ENCODE results near the gene TPRN. TPM values are rescaled to one million over a fixed set of nuclear protein-coding genes. Genes with fewer than 3 reads are reported as not detected.

TPRN gene
- total RNA-seq, 1 experiment from 2014 or later: 24.9 TPM

- intact Hi-C loops (cut with micrococcal nuclease): no loop called here
- H3K36me3 ChIP-seq (ENCODE audit: control insufficient read depth in 1 of 2, insufficient read depth in 2 of 2, low read length in 2 of 2): no peaks in the 10 kb centered on the region
- ChIA-PET POLR2A (interaction anchor here (0.7 kb wide), 1 partner anchor 44 kb away, joined by 3 read pairs; the partner anchor contains the start of gene TPRN), CTCF (interaction anchor here (1.2 kb wide), 1 partner anchor 80 kb away, joined by 3 read pairs; no protein-coding TSS in a partner anchor), RAD21 (ENCODE audit: low non-redundant PET in 1 of 2, low total read pairs in 2 of 2, uncharacterized antibody in 2 of 2, unreplicated experiment in 2 of 2) (interaction anchor here in 1 of 2 experiments (0.5 kb wide), 1 partner anchor 43 kb away, joined by 7 read pairs; no protein-coding TSS in a partner anchor)
- H3K4me1 ChIP-seq (ENCODE audit: control insufficient read depth in 1 of 2, insufficient read depth in 2 of 2, low read length in 2 of 2): peaks cover 3 to 31% of the 10 kb centered on the region in 2 experiments; a peak in 3 of 4 replicates
- TF ChIP-seq ZFX (IDR thresholded peaks at IDR 0.05): no peak
- no peak overlapping the region for H3K9ac ChIP-seq (ENCODE audit: low read length)
- no peak overlapping the region for H3K4me2 ChIP-seq (ENCODE audit: low read length)
- H3K9me3 ChIP-seq (ENCODE audit: control insufficient read depth in 1 of 2, insufficient read depth in 1 of 2, low read depth in 1 of 2, low read length in 2 of 2): no peaks in the 10 kb centered on the region; a peak in 1 of 4 replicates
- H3K9me2 ChIP-seq (ENCODE audit: insufficient read depth): no peaks in the 10 kb centered on the region
- no peak for DNase-seq (ENCODE audit: low read depth, low spot score)
- H4K20me1 ChIP-seq (ENCODE audit: insufficient read depth): no peaks in the 10 kb centered on the region
- no peaks in the 10 kb centered on the region for H3K27me3 ChIP-seq (ENCODE audit: insufficient read depth, low read length)
- no TSS peak for BruUV-seq (replicated peaks)
- no peak overlapping the region for H3K4me3 ChIP-seq (replicated peaks in 1 of 2; ENCODE audit: low read depth in 1 of 2, low read length in 2 of 2)
- H2AFZ ChIP-seq (ENCODE audit: low read depth, low read length, poor library complexity, severe bottlenecking): no peak overlapping the region
- peak; percentile 60 for ATAC-seq
- H3K79me2 ChIP-seq (ENCODE audit: insufficient read depth, low read length): no peaks in the 10 kb centered on the region
- peak overlapping the region; percentile 42; the same call in 1 of the 2 replicates for H3K27ac ChIP-seq (ENCODE audit: low read depth, low read length)
Observed at GRCh38 chr9:137156567-137157375, 43.8 kb downstream of the TPRN start.

- peaks cover 12 to 33% of the 10 kb centered on the region in 2 experiments for H3K4me1 ChIP-seq (ENCODE audit: control insufficient read depth in 1 of 2, insufficient read depth in 2 of 2, low read length in 2 of 2)
- CTCF ChIA-PET: interaction anchor here (2.7 kb wide), 1 partner anchor 10 kb away, joined by 15 read pairs; no protein-coding TSS in a partner anchor
- no peak overlapping the region for H2AFZ ChIP-seq (ENCODE audit: low read depth, low read length, poor library complexity, severe bottlenecking)
- RAD21 ChIA-PET (ENCODE audit: low non-redundant PET in 1 of 2, low total read pairs in 2 of 2, uncharacterized antibody in 2 of 2, unreplicated experiment in 2 of 2): no interaction called here
- no peak overlapping the region for H3K9ac ChIP-seq (ENCODE audit: low read length)
- H3K79me2 ChIP-seq (ENCODE audit: insufficient read depth, low read length): no peaks in the 10 kb centered on the region
- DNase-seq (ENCODE audit: low read depth, low spot score) (no peak), ATAC-seq (no peak)
- no peak for TF ChIP-seq RAD21 (IDR thresholded peaks at IDR 0.05; ENCODE audit: low read depth)
- no peak for TF ChIP-seq EZH2 (IDR thresholded peaks at IDR 0.05)
- TF ChIP-seq JUND (IDR thresholded peaks at IDR 0.05): no peak
- TF ChIP-seq ZNF274 (IDR thresholded peaks at IDR 0.05; ENCODE audit: low read depth, low read length): no peak
- no peak for TF ChIP-seq SIN3A (IDR thresholded peaks at IDR 0.05; ENCODE audit: low read depth)
- TF ChIP-seq ZFX (IDR thresholded peaks at IDR 0.05): no peak
- TF ChIP-seq ELF1 (IDR thresholded peaks at IDR 0.05; ENCODE audit: borderline replicate concordance, low read depth): no peak
- no peak for TF ChIP-seq REST (IDR thresholded peaks at IDR 0.05; ENCODE audit: low read depth)
- no peak for TF ChIP-seq CBX3 (IDR thresholded peaks at IDR 0.05; ENCODE audit: low read depth)
- TF ChIP-seq FOSL1 (IDR thresholded peaks at IDR 0.05; ENCODE audit: low read depth): no peak
- TF ChIP-seq CEBPB (IDR thresholded peaks at IDR 0.05; ENCODE audit: low read depth): no peak
- no peak for TF ChIP-seq EGR1 (IDR thresholded peaks at IDR 0.05; ENCODE audit: low read depth)
- no peak for TF ChIP-seq EZH2phosphoT487 (IDR thresholded peaks at IDR 0.05; ENCODE audit: borderline replicate concordance)
- no peak for TF ChIP-seq SP1 (IDR thresholded peaks at IDR 0.05; ENCODE audit: low read depth)
- TF ChIP-seq TCF7L2 (IDR thresholded peaks at IDR 0.05; ENCODE audit: borderline replicate concordance, extremely low read depth, insufficient read depth, insufficient read length): no peak
- TF ChIP-seq POLR2AphosphoS5 (IDR thresholded peaks at IDR 0.05; ENCODE audit: low read depth, low read length): no peak
- H3K9me2 ChIP-seq (ENCODE audit: insufficient read depth): no peaks in the 10 kb centered on the region
- H3K4me3 ChIP-seq (replicated peaks in 1 of 2; ENCODE audit: low read depth in 1 of 2, low read length in 2 of 2): no peak overlapping the region
- no peaks in the 10 kb centered on the region; a peak in 1 of 4 replicates for H3K9me3 ChIP-seq (ENCODE audit: control insufficient read depth in 1 of 2, insufficient read depth in 1 of 2, low read depth in 1 of 2, low read length in 2 of 2)
- no peaks in the 10 kb centered on the region for H3K27me3 ChIP-seq (ENCODE audit: insufficient read depth, low read length)
- H3K4me2 ChIP-seq (ENCODE audit: low read length): no peak overlapping the region
- H4K20me1 ChIP-seq (ENCODE audit: insufficient read depth): no peaks in the 10 kb centered on the region
- H3K27ac ChIP-seq (ENCODE audit: low read depth, low read length): no peak overlapping the region
- POLR2A ChIA-PET: no interaction called here
- no peaks in the 10 kb centered on the region for H3K36me3 ChIP-seq (ENCODE audit: control insufficient read depth in 1 of 2, insufficient read depth in 2 of 2, low read length in 2 of 2)
- BruUV-seq (replicated peaks): no TSS peak
- intact Hi-C loops (cut with micrococcal nuclease): no loop called here
Observed at GRCh38 chr9:137152844-137153405, 47.6 kb downstream of the TPRN start.
